Left ventricle myocardium superior (tissue), 1 donor: ENCODE measurements around the gene VPS72. TPM values are rescaled to one million over a fixed set of nuclear protein-coding genes. Genes with fewer than 3 reads are reported as not detected.
A peak's percentile ranks its signal among the peaks of the same experiment; 100 is the strongest.

Experiments
- ATAC-seq: fragments of 200-7000 bp; cut with Tn5 transposase; one replicate; pipeline ENCODE4 v1.9.1; 2020; ENCODE audit warnings: mild to moderate bottlenecking, moderate library complexity
- DNase-seq: peaks from one replicate; pipeline ENCODE4 v3.0.0-alpha.2; 2020
- intact Hi-C: fragments of 100-400 bp; cut with micrococcal nuclease; formaldehyde crosslinking; loops from one replicate; pipeline ENCODE4 v1.11.0; 2022
- total RNA-seq: library from RNA; stranded (reverse); fragmentation: NEBNext Ultra II Directional; extraction: Animal tissue kit (Norgen Biotek cat#: 25700); gene quantifications from one replicate; pipeline ENCODE4 v1.2.1, GENCODE V29; 2021
- donor health status: DM: no; HTN: yes; CAD: no; lungs with severe emphysema.

The VPS72 gene
- total RNA-seq, 1 donor from 2014 or later: 40.5 TPM

GRCh38 chr1:151147132-151147503 lies 42.9 kb downstream of the VPS72 start:
- ATAC-seq: no peak
- intact Hi-C loops: no loop called here

GRCh38 chr1:151146412-151147131 lies 43.4 kb downstream of the VPS72 start, which contains the start of gene SEMA6C:
TSS of gene SEMA6C (minus strand) at chr1:151146631. CDS start at chr1:151142621, 4,010 bp downstream.
- DNase-seq (peak; percentile 98), ATAC-seq (peak; percentile 91)
- intact Hi-C loops: no loop called here

More at GRCh38 chr1:151147132-151147503, 42.9 kb downstream of the VPS72 start:
- no peak for DNase-seq

- DNase-seq (no peak), ATAC-seq (peak; percentile 8)
- intact Hi-C loops: no loop called here
These were observed 44.0 kb downstream of the VPS72 start for GRCh38 chr1:151146072-151146411.

- DNase-seq: peak; percentile 56
- intact Hi-C loops: no loop called here
- ATAC-seq: peak; percentile 5
These were observed 44.5 kb downstream of the VPS72 start for GRCh38 chr1:151145304-151146071.

GRCh38 chr1:151144474-151145303 lies 45.3 kb downstream of the VPS72 start:
- intact Hi-C loops: no loop called here
- ATAC-seq (peak; percentile 0), DNase-seq (no peak)

- ATAC-seq: no peak
- intact Hi-C loops: no loop called here
These were observed 46.0 kb downstream of the VPS72 start for GRCh38 chr1:151143986-151144385.

GRCh38 chr1:151143057-151143435 lies 47.0 kb downstream of the VPS72 start:
- peak; percentile 54 for DNase-seq
- intact Hi-C loops: no loop called here
- ATAC-seq: peak; percentile 24

More at GRCh38 chr1:151143986-151144385, 46.0 kb downstream of the VPS72 start:
- DNase-seq: no peak

GRCh38 chr1:151142411-151143056 lies 47.5 kb downstream of the VPS72 start:
- ATAC-seq (peak; percentile 63), DNase-seq (peak; percentile 56)
- intact Hi-C loops: no loop called here

GRCh38 chr1:151137789-151138188 lies 52.2 kb downstream of the VPS72 start:
- ATAC-seq (no peak), DNase-seq (no peak)
- intact Hi-C loops: no loop called here

- no peak for ATAC-seq
- intact Hi-C loops: no loop called here
- DNase-seq: no peak
These were observed 54.3 kb downstream of the VPS72 start for GRCh38 chr1:151135433-151136385.

- ATAC-seq: no peak
- DNase-seq: no peak
- intact Hi-C loops: no loop called here
These were observed 55.0 kb downstream of the VPS72 start for GRCh38 chr1:151134991-151135390.

- intact Hi-C loops: no loop called here
- DNase-seq: no peak
- no peak for ATAC-seq
These were observed 55.6 kb downstream of the VPS72 start for GRCh38 chr1:151134396-151134795.

- ATAC-seq (peak; percentile 1), DNase-seq (no peak)
- intact Hi-C loops: no loop called here
These were observed 56.8 kb downstream of the VPS72 start for GRCh38 chr1:151133018-151133806.

GRCh38 chr1:151132335-151133017 lies 57.5 kb downstream of the VPS72 start:
- DNase-seq (no peak), ATAC-seq (no peak)
- intact Hi-C loops: no loop called here

- intact Hi-C loops: no loop called here
- DNase-seq (peak; percentile 52), ATAC-seq (peak; percentile 65)
These were observed 58.2 kb downstream of the VPS72 start for GRCh38 chr1:151131701-151132334.

- peak; percentile 90 for ATAC-seq
- intact Hi-C loops: no loop called here
- DNase-seq: peak; percentile 87
These were observed 58.9 kb downstream of the VPS72 start for GRCh38 chr1:151130987-151131586.
